Forelimb muscle (tissue), 1 donor: ENCODE results near the gene TTF1. TPM values are rescaled to one million over a fixed set of nuclear protein-coding genes. Genes with fewer than 3 reads are reported as not detected.
"Not testable (repeated sequence)": the region's sequence is repeated elsewhere in the genome, so short reads cannot be mapped to it uniquely, and the experiment has no call there.

Experiments used
- DNase-seq: peaks from one replicate; pipeline ENCODE4 v3.0.0-alpha.2; 2013; ENCODE audit warnings: low read depth
- polyA plus RNA-seq: library from polyadenylated mRNA; unstranded; fragments of 120-200 nt; gene quantifications from one replicate; pipeline ENCODE4 v1.2.1, GENCODE V29; 2013; ENCODE audit not compliant: insufficient read length

TTF1 gene
- polyA plus RNA-seq, 1 donor = 9.7 TPM

DNA sequence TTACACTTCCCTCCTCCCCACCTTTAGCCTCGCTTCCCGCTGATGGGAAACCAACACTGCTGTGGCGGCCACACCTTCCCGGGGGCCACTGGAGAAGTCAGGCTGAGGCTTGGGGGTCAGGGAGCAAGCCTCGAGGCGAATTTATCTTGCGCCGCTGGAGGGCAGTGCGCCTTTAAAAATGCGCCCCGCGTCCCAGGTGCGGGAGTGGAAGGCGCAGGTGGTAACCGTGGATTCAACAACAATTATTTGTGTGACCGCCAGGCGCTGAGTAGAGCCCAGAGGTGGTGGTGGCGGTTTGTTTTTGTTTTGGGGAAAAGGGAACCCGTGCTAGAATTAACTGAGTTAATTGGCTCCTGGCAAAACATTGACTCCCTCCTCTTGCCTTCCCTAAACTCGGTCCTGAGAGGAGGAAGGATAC is 4.5 kb upstream of the TTF1 start:
- no peak for DNase-seq

- no peak for DNase-seq
Measured at GRCh38 chr9:132410642-132411041, 4.0 kb upstream of the TTF1 start.

DNA sequence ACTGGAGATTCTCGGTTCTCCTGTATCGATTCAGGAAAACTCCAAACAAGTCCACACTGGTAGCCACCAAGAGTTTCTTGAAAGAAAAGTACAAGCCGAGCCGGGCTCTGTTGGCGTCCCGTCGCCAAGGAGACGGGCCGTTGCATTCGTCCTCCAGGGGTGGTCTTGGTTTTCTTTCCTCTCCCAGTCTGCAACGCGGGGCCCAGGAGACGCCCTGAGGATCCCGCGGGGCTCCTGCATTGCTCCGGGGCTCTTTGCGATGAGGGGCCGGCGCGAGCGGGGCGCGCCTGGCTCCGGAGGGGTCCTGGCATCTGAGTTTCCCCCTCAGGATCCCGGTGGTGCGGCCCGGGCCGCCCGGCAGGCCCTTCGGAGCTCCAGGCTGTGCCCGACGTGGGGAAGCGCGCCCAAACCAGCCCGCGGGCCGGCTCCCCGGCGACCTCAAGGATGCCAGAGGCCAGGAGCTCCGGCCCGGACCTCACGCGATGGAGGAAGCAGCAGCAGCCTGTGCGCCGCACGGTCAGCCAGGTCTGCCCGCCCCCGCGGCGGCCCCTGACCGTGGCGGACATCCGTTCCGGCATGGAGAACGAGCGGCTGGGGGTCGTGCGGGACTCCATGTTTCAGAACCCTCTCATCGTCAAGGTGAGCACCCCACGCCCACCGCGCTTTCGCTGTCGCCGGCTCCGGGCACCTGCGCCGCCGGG is 3.3 kb upstream of the TTF1 start, which contains the start of gene CFAP77:
CFAP77 (plus strand) TSS at position 384 of the 701 bp plus-strand sequence; CDS start at position 445, 61 bp downstream.
- DNase-seq = no peak

GRCh38 chr9:132408521-132408920 is 1.9 kb upstream of the TTF1 start:
- DNase-seq = no peak

GRCh38 chr9:132407196-132407595 is 556 bp upstream of the TTF1 start:
- DNase-seq = no peak

- DNase-seq = no peak
Measured at GRCh38 chr9:132404228-132404881, 2.3 kb downstream of the TTF1 start.

GRCh38 chr9:132401824-132402223 is 4.8 kb downstream of the TTF1 start:
- DNase-seq = no peak

GRCh38 chr9:132395560-132395959 is 11.1 kb downstream of the TTF1 start:
- DNase-seq = no peak

GRCh38 chr9:132391449-132391848 is 15.2 kb downstream of the TTF1 start:
- DNase-seq = no peak

DNA sequence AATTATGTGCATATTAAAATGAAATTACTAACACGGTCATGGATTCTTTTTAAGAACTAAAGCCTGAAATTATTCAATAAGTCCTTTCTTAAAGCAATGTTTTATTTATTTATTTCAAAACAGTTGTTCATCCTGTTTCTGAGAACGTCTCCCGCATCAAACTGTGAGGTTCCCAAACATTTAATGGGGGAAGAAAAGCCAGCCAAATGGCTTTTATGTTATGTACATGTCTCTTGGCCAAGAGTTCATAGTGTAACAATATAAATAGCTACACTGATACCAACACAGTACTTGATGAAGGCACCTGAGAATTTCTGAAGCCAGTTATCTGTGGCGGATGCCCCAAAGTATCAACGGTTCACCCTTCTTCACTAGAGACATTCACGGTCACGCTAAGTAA is 15.7 kb downstream of the TTF1 start:
- no peak for DNase-seq

GRCh38 chr9:132387133-132387532 is 19.5 kb downstream of the TTF1 start:
- no peak for DNase-seq

DNA sequence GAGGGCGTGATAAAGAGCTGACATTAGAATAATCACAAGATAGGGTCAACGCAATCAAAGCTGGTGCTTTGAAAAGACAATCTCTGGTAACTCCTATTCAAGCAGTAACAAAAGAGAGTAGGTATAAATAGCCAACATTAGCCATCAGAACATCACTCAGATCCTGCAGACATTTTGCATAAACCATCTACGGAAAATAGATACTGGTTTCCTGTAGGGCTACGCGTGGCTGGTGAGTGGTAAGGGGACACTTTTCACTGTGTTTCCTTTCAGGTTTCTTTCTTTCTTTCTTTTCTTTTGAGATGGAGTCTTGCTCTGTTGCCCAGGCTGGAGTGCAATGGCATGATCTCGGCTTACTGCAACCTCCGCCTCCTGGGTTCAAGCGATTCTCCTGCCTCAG is 22.3 kb downstream of the TTF1 start:
- no peak for DNase-seq

GRCh38 chr9:132383462-132383883 is 23.2 kb downstream of the TTF1 start:
- no peak for DNase-seq

DNA sequence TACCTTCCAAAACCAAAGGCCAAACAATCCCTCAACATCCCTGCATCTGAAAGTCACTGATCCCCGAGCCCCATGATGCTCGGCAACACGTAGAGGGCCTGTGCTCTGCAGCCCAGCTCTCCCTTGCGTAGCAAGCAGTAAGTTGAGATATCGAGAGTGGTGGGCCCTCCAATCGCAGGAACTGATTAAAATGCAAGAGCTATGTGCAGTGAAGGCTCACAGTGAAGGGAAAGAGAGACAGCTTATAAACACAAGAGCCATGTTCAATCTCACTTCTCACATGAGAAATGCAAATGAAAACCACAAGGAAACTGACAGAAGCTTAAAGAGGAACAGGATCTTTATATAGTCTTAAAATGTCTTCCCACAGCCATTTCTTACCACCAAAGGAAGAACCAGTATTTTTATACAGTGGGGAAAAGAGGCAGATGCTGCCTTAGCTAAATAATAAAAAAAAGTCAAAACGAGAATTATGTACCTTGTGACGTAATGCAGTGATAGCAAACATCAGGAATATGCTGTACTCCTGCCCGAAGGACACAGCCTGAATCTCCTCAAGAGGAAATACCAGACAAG is 24.6 kb downstream of the TTF1 start:
- no peak for DNase-seq

DNA sequence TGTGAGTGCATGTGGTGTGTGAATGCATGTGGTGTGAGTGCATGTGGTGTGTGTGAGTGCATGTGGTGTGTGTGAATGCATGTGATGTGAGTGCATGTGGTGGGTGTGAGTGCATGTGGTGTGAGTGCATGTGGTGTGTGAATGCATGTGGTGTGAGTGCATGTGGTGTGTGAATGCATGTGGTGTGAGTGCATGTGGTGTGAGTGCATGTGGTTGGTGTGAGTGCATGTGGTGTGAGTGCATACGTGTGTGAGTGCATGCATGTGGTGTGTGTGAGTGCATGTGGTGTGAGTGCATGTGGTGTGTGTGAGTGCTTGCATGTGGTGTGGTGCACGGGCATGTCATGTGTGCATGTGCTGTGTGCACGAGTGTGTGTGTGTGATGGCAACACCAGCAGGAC is 28.2 kb downstream of the TTF1 start:
- DNase-seq = not testable (repeated sequence)

- DNase-seq = not testable (repeated sequence)
Measured at GRCh38 chr9:132377769-132378168, 28.9 kb downstream of the TTF1 start.

- DNase-seq = no peak
Measured at GRCh38 chr9:132372177-132373095, 34.2 kb downstream of the TTF1 start.

DNA sequence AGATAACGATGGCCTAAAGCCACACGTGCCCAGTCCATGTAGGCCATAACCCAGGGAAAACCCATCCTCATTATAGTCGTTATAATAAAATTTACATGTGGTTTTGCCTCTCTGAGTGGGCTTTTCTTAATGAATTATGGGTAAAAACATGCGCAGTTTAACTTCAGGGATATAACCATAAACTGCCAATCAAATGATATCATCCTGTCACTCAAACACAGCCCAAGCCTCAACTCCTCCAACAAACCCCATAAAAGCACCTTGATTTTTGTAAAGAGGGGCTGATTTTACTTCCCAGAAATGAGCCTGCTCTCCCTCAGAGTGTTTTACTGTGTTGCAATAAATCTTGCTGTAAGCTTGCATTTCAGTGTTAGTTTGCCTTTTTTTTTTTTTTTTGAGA is 36.0 kb downstream of the TTF1 start:
- no peak for DNase-seq

DNA sequence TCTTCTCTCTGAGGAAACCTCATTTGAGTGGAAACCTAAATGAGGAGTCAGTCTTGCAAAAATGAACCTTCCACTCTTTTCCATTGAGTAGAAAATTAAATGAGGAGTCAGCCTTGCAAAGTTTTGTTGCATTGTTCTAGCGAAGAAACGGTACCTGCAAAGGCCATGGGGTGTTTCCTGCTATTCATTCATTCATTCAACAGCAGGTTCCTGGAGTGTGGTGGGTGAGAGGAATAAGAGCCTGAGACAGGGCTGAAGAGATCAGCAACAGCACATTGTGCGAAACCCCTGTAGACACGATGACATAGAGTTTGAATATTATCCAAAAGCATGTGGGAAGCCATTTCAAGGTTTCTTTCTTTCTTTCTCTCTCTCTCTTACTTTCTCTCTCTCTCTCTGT is 37.2 kb downstream of the TTF1 start:
- no peak for DNase-seq

DNA sequence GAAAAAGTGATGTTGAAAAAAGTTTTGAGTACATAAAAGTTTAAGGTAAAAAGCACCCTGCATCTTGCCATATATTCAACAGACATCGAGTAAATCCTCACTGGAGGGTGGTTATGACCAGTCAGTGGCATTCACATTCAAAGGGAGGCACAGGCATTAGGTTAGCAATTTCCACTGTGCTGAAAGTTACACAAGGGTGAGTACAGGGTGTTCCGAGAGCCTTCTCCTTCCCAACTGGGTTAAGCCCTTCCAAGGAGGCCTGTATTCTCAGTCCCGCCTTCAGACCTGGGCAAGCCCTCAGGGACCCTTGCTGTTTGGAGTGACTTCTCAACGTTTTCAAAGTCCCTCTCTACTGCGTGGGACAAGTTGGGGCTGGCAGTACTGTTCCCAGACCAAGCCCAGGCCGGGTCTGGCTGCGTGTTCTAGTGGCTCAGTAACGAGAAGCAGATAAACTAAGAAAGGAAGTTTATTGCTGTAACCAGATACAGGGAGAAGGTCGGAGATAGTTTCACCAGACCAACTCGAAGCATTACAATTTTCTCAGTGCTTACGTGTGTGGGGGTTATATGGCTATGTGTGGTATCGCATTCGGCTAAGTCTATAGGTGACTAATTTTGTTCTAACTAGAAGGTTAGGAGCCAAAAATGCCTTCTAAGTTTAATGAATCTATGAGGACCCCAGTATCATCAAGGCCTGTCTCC is 38.9 kb downstream of the TTF1 start:
- DNase-seq = no peak

GRCh38 chr9:132366481-132366880 is 40.2 kb downstream of the TTF1 start:
- no peak for DNase-seq
